Measurements from ENCODE around the gene MTMR6. TPM values are rescaled to one million over a fixed set of nuclear protein-coding genes. Genes with fewer than 3 reads are reported as not detected.

Gene MTMR6
- polyA plus RNA-seq, 1 donor from 2014 or later = 45.4 TPM

GRCh38 chr13:25215253-25215575 lies 72.1 kb downstream of the MTMR6 start:
- no peak overlapping the region for H3K27ac ChIP-seq (ENCODE audit: low read length)
- TF ChIP-seq, protein P1, sequence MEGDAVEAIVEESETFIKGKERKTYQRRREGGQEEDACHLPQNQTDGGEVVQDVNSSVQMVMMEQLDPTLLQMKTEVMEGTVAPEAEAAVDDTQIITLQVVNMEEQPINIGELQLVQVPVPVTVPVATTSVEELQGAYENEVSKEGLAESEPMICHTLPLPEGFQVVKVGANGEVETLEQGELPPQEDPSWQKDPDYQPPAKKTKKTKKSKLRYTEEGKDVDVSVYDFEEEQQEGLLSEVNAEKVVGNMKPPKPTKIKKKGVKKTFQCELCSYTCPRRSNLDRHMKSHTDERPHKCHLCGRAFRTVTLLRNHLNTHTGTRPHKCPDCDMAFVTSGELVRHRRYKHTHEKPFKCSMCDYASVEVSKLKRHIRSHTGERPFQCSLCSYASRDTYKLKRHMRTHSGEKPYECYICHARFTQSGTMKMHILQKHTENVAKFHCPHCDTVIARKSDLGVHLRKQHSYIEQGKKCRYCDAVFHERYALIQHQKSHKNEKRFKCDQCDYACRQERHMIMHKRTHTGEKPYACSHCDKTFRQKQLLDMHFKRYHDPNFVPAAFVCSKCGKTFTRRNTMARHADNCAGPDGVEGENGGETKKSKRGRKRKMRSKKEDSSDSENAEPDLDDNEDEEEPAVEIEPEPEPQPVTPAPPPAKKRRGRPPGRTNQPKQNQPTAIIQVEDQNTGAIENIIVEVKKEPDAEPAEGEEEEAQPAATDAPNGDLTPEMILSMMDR (IDR thresholded peaks at IDR 0.05; ENCODE audit: poor library complexity, severe bottlenecking) = no peak
- TF ChIP-seq EZH2 (IDR thresholded peaks at IDR 0.05; ENCODE audit: borderline replicate concordance, insufficient read depth, low read length, poor library complexity, severe bottlenecking) = no peak
- no peak for TF ChIP-seq SMC3 (conservative IDR thresholded peaks at IDR 0.05; ENCODE audit: poor library complexity)
- TF ChIP-seq RAD21 (conservative IDR thresholded peaks at IDR 0.05) = no peak
- TF ChIP-seq EP300 (conservative IDR thresholded peaks at IDR 0.05; ENCODE audit: poor library complexity, severe bottlenecking) = no peak
- TF ChIP-seq TAF1 (IDR thresholded peaks at IDR 0.05; ENCODE audit: low read depth) = no peak
- TF ChIP-seq MXI1 (conservative IDR thresholded peaks at IDR 0.05; ENCODE audit: poor library complexity, severe bottlenecking) = no peak
- no peak for TF ChIP-seq REST (IDR thresholded peaks at IDR 0.05; ENCODE audit: borderline replicate concordance)
- no peak for TF ChIP-seq POLR2AphosphoS5 (IDR thresholded peaks at IDR 0.05)
- no peaks in the 10 kb centered on the region for H3K79me2 ChIP-seq (replicated peaks; ENCODE audit: insufficient read depth, low read length)
- no peak overlapping the region for H3K4me3 ChIP-seq (ENCODE audit: low read length)
- no peaks in the 10 kb centered on the region for H3F3A ChIP-seq (ENCODE audit: insufficient read depth, low read length, poor library complexity, severe bottlenecking)
- no peaks in the 10 kb centered on the region for H3K36me3 ChIP-seq (ENCODE audit: insufficient read depth, low read length)
- H3K9me3 ChIP-seq (ENCODE audit: low read length) = no peaks in the 10 kb centered on the region
- no peaks in the 10 kb centered on the region for H3K9me2 ChIP-seq (ENCODE audit: insufficient read depth, low read length)
- no peaks in the 10 kb centered on the region for H4K20me1 ChIP-seq (ENCODE audit: insufficient read depth)
- H3K27me3 ChIP-seq (ENCODE audit: insufficient read depth, low read depth, low read length) = no peaks in the 10 kb centered on the region
- H3K4me2 ChIP-seq (ENCODE audit: low read length) = no peak overlapping the region
- H3K9ac ChIP-seq (ENCODE audit: low read length) = no peak overlapping the region
- no peak overlapping the region for H2AFZ ChIP-seq (ENCODE audit: low read depth, low read length)

GRCh38 chr13:25214491-25215252 lies 72.6 kb downstream of the MTMR6 start:
- no peak for TF ChIP-seq RAD21 (conservative IDR thresholded peaks at IDR 0.05)
- no peak for TF ChIP-seq REST (IDR thresholded peaks at IDR 0.05; ENCODE audit: borderline replicate concordance)
- TF ChIP-seq EP300 (conservative IDR thresholded peaks at IDR 0.05; ENCODE audit: poor library complexity, severe bottlenecking) = no peak
- TF ChIP-seq SMC3 (conservative IDR thresholded peaks at IDR 0.05; ENCODE audit: poor library complexity) = no peak
- TF ChIP-seq, protein P1 (IDR thresholded peaks at IDR 0.05; ENCODE audit: poor library complexity, severe bottlenecking) = no peak
- Histone ChIP-seq H3K79me2 (replicated peaks; ENCODE audit: insufficient read depth, low read length) (no peaks in the 10 kb centered on the region), H3K27me3 (ENCODE audit: insufficient read depth, low read depth, low read length) (no peaks in the 10 kb centered on the region), H3K9ac (ENCODE audit: low read length) (no peak overlapping the region), H3K9me3 (ENCODE audit: low read length) (no peaks in the 10 kb centered on the region), H3K9me2 (ENCODE audit: insufficient read depth, low read length) (no peaks in the 10 kb centered on the region), H3K36me3 (ENCODE audit: insufficient read depth, low read length) (no peaks in the 10 kb centered on the region), H2AFZ (ENCODE audit: low read depth, low read length) (no peak overlapping the region), H3K27ac (ENCODE audit: low read length) (no peak overlapping the region), H3K4me3 (ENCODE audit: low read length) (no peak overlapping the region), H3K4me2 (ENCODE audit: low read length) (no peak overlapping the region), H4K20me1 (ENCODE audit: insufficient read depth) (no peaks in the 10 kb centered on the region), H3F3A (ENCODE audit: insufficient read depth, low read length, poor library complexity, severe bottlenecking) (no peaks in the 10 kb centered on the region)
